GM21717 (cell line): ENCODE data around the gene ACOX3.

Source experiments
- ATAC-seq: cut with Tn5 transposase; IDR thresholded peaks from one replicate; pipeline ENCODE4 v1.9.1; 2021; ENCODE audit warnings: mild to moderate bottlenecking, moderate library complexity; ENCODE audit not compliant: unreplicated experiment

The ACOX3 gene

GRCh38 chr4:8376361-8377102 is 64.0 kb downstream of the ACOX3 start:
- ATAC-seq, result no peak

- ATAC-seq, result no peak
These were observed 65.5 kb downstream of the ACOX3 start for GRCh38 chr4:8374851-8375649.

- no peak for ATAC-seq
These were observed 66.5 kb downstream of the ACOX3 start for GRCh38 chr4:8373973-8374545.

- ATAC-seq, result no peak
These were observed 67.1 kb downstream of the ACOX3 start for GRCh38 chr4:8373270-8373972.

GRCh38 chr4:8372506-8372905 is 68.0 kb downstream of the ACOX3 start:
- ATAC-seq, result no peak

GRCh38 chr4:8371596-8371995 is 68.9 kb downstream of the ACOX3 start:
- no peak for ATAC-seq

GRCh38 chr4:8370835-8371595 is 69.5 kb downstream of the ACOX3 start:
- ATAC-seq, result no peak

- ATAC-seq, result no peak
These were observed 70.3 kb downstream of the ACOX3 start for GRCh38 chr4:8370106-8370787.

GRCh38 chr4:8369426-8370105 is 71.0 kb downstream of the ACOX3 start:
- ATAC-seq, result no peak

- ATAC-seq, result no peak
These were observed 71.5 kb downstream of the ACOX3 start for GRCh38 chr4:8368998-8369397.

GRCh38 chr4:8368061-8368481 is 72.5 kb downstream of the ACOX3 start:
- ATAC-seq, result no peak

- no peak for ATAC-seq
These were observed 73.9 kb downstream of the ACOX3 start for GRCh38 chr4:8366601-8367000.

- no peak for ATAC-seq
These were observed 74.6 kb downstream of the ACOX3 start for GRCh38 chr4:8365951-8366350.

- no peak for ATAC-seq
These were observed 75.2 kb downstream of the ACOX3 start for GRCh38 chr4:8365353-8365752.

GRCh38 chr4:8364848-8365350 is 75.6 kb downstream of the ACOX3 start:
- ATAC-seq, result no peak

GRCh38 chr4:8364141-8364540 is 76.4 kb downstream of the ACOX3 start:
- ATAC-seq, result no peak

GRCh38 chr4:8362483-8362882 is 78.0 kb downstream of the ACOX3 start:
- no peak for ATAC-seq

GRCh38 chr4:8359193-8359592 is 81.3 kb downstream of the ACOX3 start:
- ATAC-seq, result no peak

GRCh38 chr4:8356856-8357255 is 83.7 kb downstream of the ACOX3 start:
- no peak for ATAC-seq
